Loucy (cell line): ENCODE measurements around the gene ZNF669.

Source experiments
- H2AFZ ChIP-seq: fragments of 200-600 bp; sonication (generic); 2 replicates; pipeline ENCODE4 v1.6.0; 2016; ENCODE audit warnings: antibody characterized with exemption, mild to moderate bottlenecking, low read length, moderate library complexity
- H3F3A ChIP-seq: fragments of 200-600 bp; 2 replicates; pipeline ENCODE4 v1.6.0; 2016; ENCODE audit warnings: antibody characterized with exemption, low read depth, mild to moderate bottlenecking
- H3K27me3 ChIP-seq: fragments of 200-600 bp; sonication (generic); 2 replicates; pipeline ENCODE4 v1.6.1; 2014; ENCODE audit warnings: low read length, mild to moderate bottlenecking; ENCODE audit not compliant: insufficient read depth, poor library complexity, severe bottlenecking
- H3K36me3 ChIP-seq: fragments of 200-600 bp; sonication (generic); 2 replicates; pipeline ENCODE4 v1.6.1; 2016; ENCODE audit warnings: low read length; ENCODE audit not compliant: insufficient read depth
- H3K4me1 ChIP-seq: fragments of 200-600 bp; sonication (generic); 2 replicates; pipeline ENCODE4 v1.5.1; 2014; ENCODE audit warnings: low read length, mild to moderate bottlenecking; ENCODE audit not compliant: insufficient read depth, poor library complexity, severe bottlenecking
- H3K4me2 ChIP-seq: fragments of 200-600 bp; sonication (generic); 2 replicates; pipeline ENCODE4 v1.6.0; 2014; ENCODE audit warnings: antibody characterized with exemption, low read length, low read depth, mild to moderate bottlenecking; ENCODE audit not compliant: poor library complexity, severe bottlenecking
- H3K4me3 ChIP-seq: fragments of 200-600 bp; sonication (generic); 2 replicates; pipeline ENCODE4 v1.5.1; 2014; ENCODE audit warnings: low read length, mild to moderate bottlenecking, mixed read lengths; ENCODE audit not compliant: poor library complexity, severe bottlenecking
- H3K79me2 ChIP-seq: fragments of 200-600 bp; sonication (generic); 2 replicates; pipeline ENCODE4 v1.6.1; 2014; ENCODE audit warnings: low read length; ENCODE audit not compliant: insufficient read depth
- H3K9ac ChIP-seq: fragments of 200-600 bp; sonication (generic); 2 replicates; pipeline ENCODE4 v1.6.0; 2014; ENCODE audit warnings: mild to moderate bottlenecking, low read depth, low read length, moderate library complexity; ENCODE audit not compliant: poor library complexity, severe bottlenecking
- H3K9me2 ChIP-seq: fragments of 200-600 bp; sonication (generic); replicated peaks from 2 replicates; pipeline ENCODE4 v1.6.1; 2016; ENCODE audit warnings: low read depth, low read length, mixed read lengths
- H3K9me3 ChIP-seq: fragments of 200-600 bp; sonication (generic); 2 replicates; pipeline ENCODE4 v1.6.1; 2014; ENCODE audit warnings: mild to moderate bottlenecking, antibody characterized with exemption, low read length, low read depth; ENCODE audit not compliant: insufficient read depth
- H4K20me1 ChIP-seq: fragments of 200-600 bp; sonication (generic); 2 replicates; pipeline ENCODE4 v1.6.0; 2014; ENCODE audit warnings: antibody characterized with exemption, low read length, mild to moderate bottlenecking; ENCODE audit not compliant: insufficient read depth, poor library complexity, severe bottlenecking
- EZH2phosphoT487 ChIP-seq: fragments of 200-600 bp; IDR thresholded peaks from 2 replicates; pipeline ENCODE4 v1.6.1; 2018; ENCODE audit warnings: antibody characterized with exemption, mild to moderate bottlenecking, moderate library complexity, borderline replicate concordance
- TF ChIP-seq, protein P1 (sequence below): fragments of 200-600 bp; sonication (generic); conservative IDR thresholded peaks from 2 replicates; pipeline ENCODE4 v1.5.1; 2014; ENCODE audit warnings: mild to moderate bottlenecking, antibody characterized with exemption, low read length

Gene ZNF669

DNA sequence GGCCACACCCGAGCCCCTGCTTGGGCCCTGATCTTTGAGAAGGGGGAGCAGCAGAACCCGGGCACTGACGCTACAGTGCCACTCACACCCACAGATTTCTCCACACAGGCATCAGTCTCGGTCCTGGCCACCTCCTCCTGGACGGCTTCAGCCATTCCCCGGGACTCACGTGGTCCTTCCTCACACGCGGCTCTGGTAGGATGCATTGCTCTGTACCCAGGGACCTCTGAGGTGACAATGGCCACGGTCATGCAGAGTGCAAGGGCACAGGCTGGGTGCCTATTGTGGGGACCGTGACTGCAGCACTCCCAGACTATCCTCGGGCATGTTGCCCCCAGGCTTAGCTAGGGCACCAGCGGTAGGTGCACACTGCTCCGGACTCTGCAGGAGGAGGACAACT lies 13.7 kb downstream of the ZNF669 start:
- no peaks in the 10 kb centered on the region for H3K36me3 ChIP-seq
- no peaks in the 10 kb centered on the region for H3F3A ChIP-seq
- H3K4me1 ChIP-seq = no peaks in the 10 kb centered on the region
- no peaks in the 10 kb centered on the region for H3K9me2 ChIP-seq
- 0 out of 2 replicates have a peak, but pooled peaks cover 3% of the 10 kb centered on the region for H3K9me3 ChIP-seq
- no peaks in the 10 kb centered on the region for H4K20me1 ChIP-seq
- no peak overlapping the region for H3K4me3 ChIP-seq
- no peak overlapping the region for H3K4me2 ChIP-seq
- H3K9ac ChIP-seq = no peak overlapping the region
- no peaks in the 10 kb centered on the region for H3K79me2 ChIP-seq
- H2AFZ ChIP-seq = no peak overlapping the region
- H3K27me3 ChIP-seq = no peaks in the 10 kb centered on the region
- no peak for TF ChIP-seq EZH2phosphoT487
- TF ChIP-seq, protein P1, sequence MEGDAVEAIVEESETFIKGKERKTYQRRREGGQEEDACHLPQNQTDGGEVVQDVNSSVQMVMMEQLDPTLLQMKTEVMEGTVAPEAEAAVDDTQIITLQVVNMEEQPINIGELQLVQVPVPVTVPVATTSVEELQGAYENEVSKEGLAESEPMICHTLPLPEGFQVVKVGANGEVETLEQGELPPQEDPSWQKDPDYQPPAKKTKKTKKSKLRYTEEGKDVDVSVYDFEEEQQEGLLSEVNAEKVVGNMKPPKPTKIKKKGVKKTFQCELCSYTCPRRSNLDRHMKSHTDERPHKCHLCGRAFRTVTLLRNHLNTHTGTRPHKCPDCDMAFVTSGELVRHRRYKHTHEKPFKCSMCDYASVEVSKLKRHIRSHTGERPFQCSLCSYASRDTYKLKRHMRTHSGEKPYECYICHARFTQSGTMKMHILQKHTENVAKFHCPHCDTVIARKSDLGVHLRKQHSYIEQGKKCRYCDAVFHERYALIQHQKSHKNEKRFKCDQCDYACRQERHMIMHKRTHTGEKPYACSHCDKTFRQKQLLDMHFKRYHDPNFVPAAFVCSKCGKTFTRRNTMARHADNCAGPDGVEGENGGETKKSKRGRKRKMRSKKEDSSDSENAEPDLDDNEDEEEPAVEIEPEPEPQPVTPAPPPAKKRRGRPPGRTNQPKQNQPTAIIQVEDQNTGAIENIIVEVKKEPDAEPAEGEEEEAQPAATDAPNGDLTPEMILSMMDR = no peak

DNA sequence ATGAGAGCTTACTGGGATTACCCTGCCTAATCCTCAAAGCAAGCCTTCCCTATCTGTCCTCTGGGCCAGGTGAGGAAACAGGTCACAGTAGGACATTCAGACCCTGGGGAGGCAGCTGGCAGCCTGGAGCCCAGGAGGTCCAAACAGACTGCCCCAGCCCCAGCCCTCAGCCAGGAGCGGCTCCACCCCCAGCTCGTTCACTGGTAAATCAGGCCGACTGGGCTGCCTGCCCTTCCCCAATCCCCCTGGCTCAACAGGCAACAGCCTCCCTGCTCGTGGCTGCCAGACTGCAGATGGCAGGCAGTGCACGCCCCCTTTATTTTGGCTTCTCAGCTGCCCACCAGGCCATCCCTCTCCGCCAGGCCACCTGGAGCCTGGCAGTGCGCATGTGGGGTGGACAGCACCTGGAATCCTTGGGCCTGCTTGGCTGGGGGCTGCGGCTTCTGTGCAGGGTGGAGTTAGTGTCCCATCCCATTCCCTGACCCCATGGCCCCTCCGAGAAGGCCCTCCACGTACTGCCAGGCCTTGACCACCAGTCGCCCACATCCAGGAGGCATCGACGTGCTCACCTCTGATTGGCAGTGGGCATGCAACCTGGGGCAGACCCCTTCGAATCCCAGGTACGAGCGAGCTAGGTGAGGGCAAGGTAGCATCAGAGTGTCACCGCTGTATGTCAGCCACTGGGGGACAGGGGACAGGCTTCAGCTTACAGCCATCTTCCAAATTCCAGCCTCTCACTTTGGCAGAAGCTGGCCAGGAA lies 14.4 kb downstream of the ZNF669 start:
- no peaks in the 10 kb centered on the region for H3K9me3 ChIP-seq
- no peak overlapping the region for H2AFZ ChIP-seq
- no peak for TF ChIP-seq EZH2phosphoT487
- TF ChIP-seq, protein P1 = no peak
- H3K4me1 ChIP-seq = no peaks in the 10 kb centered on the region
- H3K27me3 ChIP-seq = no peaks in the 10 kb centered on the region
- H3K9ac ChIP-seq = no peak overlapping the region
- no peaks in the 10 kb centered on the region for H3F3A ChIP-seq
- no peaks in the 10 kb centered on the region for H3K9me2 ChIP-seq
- no peaks in the 10 kb centered on the region for H4K20me1 ChIP-seq
- no peak overlapping the region for H3K4me3 ChIP-seq
- H3K79me2 ChIP-seq = no peaks in the 10 kb centered on the region
- H3K36me3 ChIP-seq = no peaks in the 10 kb centered on the region
- H3K4me2 ChIP-seq = no peak overlapping the region

DNA sequence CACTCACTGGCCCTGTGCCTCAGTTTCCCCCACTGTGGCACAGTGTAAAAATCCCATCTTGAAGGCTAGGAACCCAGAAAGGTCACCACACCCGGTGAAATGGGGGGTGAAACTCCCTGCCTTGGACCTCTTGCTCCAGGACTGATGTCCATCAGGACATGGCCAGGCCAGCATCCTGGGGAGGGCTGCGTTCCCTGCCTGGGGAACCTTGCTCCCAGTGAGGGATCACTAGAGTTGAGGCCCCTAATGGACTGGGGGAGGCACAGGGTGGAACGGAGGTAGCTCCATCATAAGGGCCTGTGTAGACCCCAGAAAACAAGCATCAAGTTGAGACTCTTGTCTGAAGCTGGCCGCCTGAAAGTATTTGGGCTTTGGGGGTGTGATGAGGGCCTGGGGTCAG lies 15.2 kb downstream of the ZNF669 start:
- Histone ChIP-seq H3K27me3 (no peaks in the 10 kb centered on the region), H3K79me2 (no peaks in the 10 kb centered on the region), H3K9me3 (no peaks in the 10 kb centered on the region), H2AFZ (no peak overlapping the region), H3K4me2 (no peak overlapping the region), H3K9me2 (no peaks in the 10 kb centered on the region), H4K20me1 (no peaks in the 10 kb centered on the region), H3K4me1 (no peaks in the 10 kb centered on the region), H3K9ac (no peak overlapping the region), H3F3A (no peaks in the 10 kb centered on the region), H3K36me3 (no peaks in the 10 kb centered on the region), H3K4me3 (no peak overlapping the region)
- TF ChIP-seq, protein P1 = no peak
- no peak for TF ChIP-seq EZH2phosphoT487
